ENCODE results near the gene CD9. TPM values are rescaled to one million over a fixed set of nuclear protein-coding genes. Genes with fewer than 3 reads are reported as not detected.

The CD9 gene
- total RNA-seq, 1 donor from 2014 or later = 947 TPM

- DNase-seq (ENCODE audit: low read depth in 2 of 2) = no peak
These were observed 35.9 kb downstream of the CD9 start for GRCh38 chr12:6235906-6236640.

- DNase-seq (ENCODE audit: low read depth in 2 of 2) = no peak
These were observed 36.4 kb downstream of the CD9 start for GRCh38 chr12:6236641-6236940.

GRCh38 chr12:6237830-6238229 is 37.6 kb downstream of the CD9 start:
- no peak for DNase-seq (ENCODE audit: low read depth in 2 of 2)

GRCh38 chr12:6238875-6239274 is 38.7 kb downstream of the CD9 start:
- DNase-seq (ENCODE audit: low read depth in 2 of 2) = no peak

GRCh38 chr12:6241495-6241894 is 41.3 kb downstream of the CD9 start:
- DNase-seq (ENCODE audit: low read depth in 2 of 2) = peak in 1 of 2 donors; percentile 52

- no peak for DNase-seq (ENCODE audit: low read depth in 2 of 2)
These were observed 49.4 kb downstream of the CD9 start for GRCh38 chr12:6249580-6249979.

GRCh38 chr12:6250343-6250742 is 50.1 kb downstream of the CD9 start:
- no peak for DNase-seq (ENCODE audit: low read depth in 2 of 2)

GRCh38 chr12:6253278-6253677 is 53.1 kb downstream of the CD9 start:
- no peak for DNase-seq (ENCODE audit: low read depth in 2 of 2)

GRCh38 chr12:6254491-6254890 is 54.3 kb downstream of the CD9 start:
- no peak for DNase-seq (ENCODE audit: low read depth in 2 of 2)

GRCh38 chr12:6257007-6257406 is 56.8 kb downstream of the CD9 start:
- DNase-seq (ENCODE audit: low read depth in 2 of 2) = no peak

GRCh38 chr12:6262211-6262610 is 62.0 kb downstream of the CD9 start:
- DNase-seq (ENCODE audit: low read depth in 2 of 2) = no peak

GRCh38 chr12:6262623-6263022 is 62.4 kb downstream of the CD9 start:
- no peak for DNase-seq (ENCODE audit: low read depth in 2 of 2)

- no peak for DNase-seq (ENCODE audit: low read depth in 2 of 2)
These were observed 63.7 kb downstream of the CD9 start for GRCh38 chr12:6263931-6264330.

- no peak for DNase-seq (ENCODE audit: low read depth in 2 of 2)
These were observed 64.3 kb downstream of the CD9 start for GRCh38 chr12:6264402-6265037.

GRCh38 chr12:6265038-6265405 is 64.8 kb downstream of the CD9 start:
- DNase-seq (ENCODE audit: low read depth in 2 of 2) = no peak

GRCh38 chr12:6266541-6266966 is 66.4 kb downstream of the CD9 start:
- DNase-seq (ENCODE audit: low read depth in 2 of 2) = no peak

- no peak for DNase-seq (ENCODE audit: low read depth in 2 of 2)
These were observed 66.9 kb downstream of the CD9 start for GRCh38 chr12:6266971-6267721.

- no peak for DNase-seq (ENCODE audit: low read depth in 2 of 2)
These were observed 68.4 kb downstream of the CD9 start for GRCh38 chr12:6268484-6269157.

GRCh38 chr12:6269986-6270385 is 69.8 kb downstream of the CD9 start:
- DNase-seq (ENCODE audit: low read depth in 2 of 2) = no peak

GRCh38 chr12:6271281-6271680 is 71.1 kb downstream of the CD9 start:
- no peak for DNase-seq (ENCODE audit: low read depth in 2 of 2)

GRCh38 chr12:6272300-6273204 is 72.4 kb downstream of the CD9 start:
- no peak for DNase-seq (ENCODE audit: low read depth in 2 of 2)
